Fibroblast of villous mesenchyme (primary cell): ENCODE measurements around the gene SLC6A3. TPM values are rescaled to one million over a fixed set of nuclear protein-coding genes. Genes with fewer than 3 reads are reported as not detected.

Experiments
- DNase-seq: peaks from one replicate; pipeline ENCODE4 v3.0.0-alpha.2; 2010; ENCODE audit warnings: low read depth
- H3K4me3 ChIP-seq: 2 replicates; pipeline ENCODE4 v1.5.1; 2011; ENCODE audit warnings: low read depth, mild to moderate bottlenecking, low read length
- total RNA-seq: library from RNA; depleted of rRNA; stranded (reverse); fragments of >200 nt; gene quantifications from 2 replicates; pipeline ENCODE4 v1.2.3, GENCODE V29; 2012
- TF ChIP-seq, protein P1 (sequence below): IDR thresholded peaks from 2 replicates; pipeline ENCODE4 v1.5.1; 2012; ENCODE audit warnings: low read depth, mild to moderate bottlenecking, low read length; ENCODE audit not compliant: insufficient read depth

The SLC6A3 gene
- total RNA-seq, 1 donor: not detected

DNA sequence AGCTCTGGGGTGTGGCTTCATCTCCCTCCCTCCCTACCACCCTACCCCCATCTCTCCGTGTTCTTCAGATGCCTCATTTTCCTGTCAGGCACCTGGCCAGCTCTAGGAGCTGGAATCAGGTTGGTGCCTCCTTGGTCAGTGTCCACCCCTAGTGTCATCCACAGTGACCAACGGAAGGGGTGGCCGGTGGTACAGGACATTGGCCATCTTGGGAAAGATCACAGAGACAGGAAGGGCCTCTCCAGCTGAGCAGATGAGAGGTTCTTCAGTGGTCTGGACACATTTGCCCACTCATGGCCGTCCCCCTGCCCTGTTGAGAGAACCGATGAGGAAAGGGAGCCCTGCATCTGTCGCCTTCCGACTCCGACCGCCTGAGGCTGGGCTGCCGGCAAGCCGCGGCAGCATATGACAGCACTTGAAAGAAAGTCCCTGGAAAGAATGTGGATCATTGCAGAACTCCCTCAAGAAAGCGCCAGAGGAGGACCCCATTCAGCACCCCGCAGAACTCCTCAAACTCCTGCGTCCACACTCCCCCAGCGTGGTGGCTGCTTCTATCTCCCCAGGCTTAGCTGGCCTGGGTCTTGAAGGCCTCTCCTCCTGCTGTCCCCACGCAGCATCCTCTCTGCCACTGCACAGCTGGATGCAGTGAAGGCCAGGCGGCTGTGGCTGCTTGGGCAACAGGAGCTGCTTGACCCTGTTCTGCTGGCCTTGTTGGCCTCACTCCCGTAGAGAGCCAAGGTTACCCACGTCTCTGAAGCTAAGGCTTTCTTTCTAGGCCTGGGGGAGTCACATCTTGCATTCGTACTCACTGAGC lies 98.4 kb downstream of the SLC6A3 start:
- H3K4me3 ChIP-seq: no peak overlapping the region
- TF ChIP-seq, protein P1, sequence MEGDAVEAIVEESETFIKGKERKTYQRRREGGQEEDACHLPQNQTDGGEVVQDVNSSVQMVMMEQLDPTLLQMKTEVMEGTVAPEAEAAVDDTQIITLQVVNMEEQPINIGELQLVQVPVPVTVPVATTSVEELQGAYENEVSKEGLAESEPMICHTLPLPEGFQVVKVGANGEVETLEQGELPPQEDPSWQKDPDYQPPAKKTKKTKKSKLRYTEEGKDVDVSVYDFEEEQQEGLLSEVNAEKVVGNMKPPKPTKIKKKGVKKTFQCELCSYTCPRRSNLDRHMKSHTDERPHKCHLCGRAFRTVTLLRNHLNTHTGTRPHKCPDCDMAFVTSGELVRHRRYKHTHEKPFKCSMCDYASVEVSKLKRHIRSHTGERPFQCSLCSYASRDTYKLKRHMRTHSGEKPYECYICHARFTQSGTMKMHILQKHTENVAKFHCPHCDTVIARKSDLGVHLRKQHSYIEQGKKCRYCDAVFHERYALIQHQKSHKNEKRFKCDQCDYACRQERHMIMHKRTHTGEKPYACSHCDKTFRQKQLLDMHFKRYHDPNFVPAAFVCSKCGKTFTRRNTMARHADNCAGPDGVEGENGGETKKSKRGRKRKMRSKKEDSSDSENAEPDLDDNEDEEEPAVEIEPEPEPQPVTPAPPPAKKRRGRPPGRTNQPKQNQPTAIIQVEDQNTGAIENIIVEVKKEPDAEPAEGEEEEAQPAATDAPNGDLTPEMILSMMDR: no peak
- DNase-seq: no peak

DNA sequence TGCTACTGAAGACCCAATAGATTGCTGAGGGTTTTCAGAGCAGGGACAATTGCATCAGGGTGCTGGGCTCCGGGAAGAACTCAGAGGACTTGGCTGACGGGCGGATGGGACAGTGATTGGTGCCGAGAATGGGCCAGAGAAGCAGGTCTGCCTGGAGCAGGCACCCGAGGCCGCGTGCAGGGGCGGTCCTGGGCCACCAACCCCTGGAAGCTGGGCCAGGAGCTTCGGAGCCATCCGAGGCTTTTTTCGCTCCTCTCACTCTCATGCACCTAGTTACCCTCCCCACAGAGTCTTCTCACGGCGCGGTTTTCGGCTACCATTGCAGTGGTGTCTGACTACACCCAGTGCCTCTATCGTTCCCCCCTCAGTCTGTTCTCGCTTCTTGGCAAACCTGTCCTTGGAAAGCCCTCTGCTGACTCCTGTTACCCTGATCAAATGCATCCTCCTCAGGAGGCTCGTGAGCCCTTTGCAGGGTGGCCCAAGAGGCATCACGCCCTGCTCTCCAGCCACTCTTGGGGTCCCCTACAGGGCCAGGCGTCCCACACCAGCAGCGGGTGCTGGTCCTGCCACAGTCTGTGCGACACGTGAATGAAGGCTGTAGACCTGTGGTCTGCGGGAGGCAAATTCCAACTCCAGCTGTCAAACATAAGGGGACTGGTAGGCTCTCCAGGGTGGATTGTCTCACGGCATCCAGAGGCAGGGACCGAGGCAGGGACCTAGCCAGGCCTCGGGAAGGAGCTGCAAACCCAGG lies 99.2 kb downstream of the SLC6A3 start:
- H3K4me3 ChIP-seq: peak overlapping the region; percentile 94
- no peak for DNase-seq
- TF ChIP-seq, protein P1: no peak

DNA sequence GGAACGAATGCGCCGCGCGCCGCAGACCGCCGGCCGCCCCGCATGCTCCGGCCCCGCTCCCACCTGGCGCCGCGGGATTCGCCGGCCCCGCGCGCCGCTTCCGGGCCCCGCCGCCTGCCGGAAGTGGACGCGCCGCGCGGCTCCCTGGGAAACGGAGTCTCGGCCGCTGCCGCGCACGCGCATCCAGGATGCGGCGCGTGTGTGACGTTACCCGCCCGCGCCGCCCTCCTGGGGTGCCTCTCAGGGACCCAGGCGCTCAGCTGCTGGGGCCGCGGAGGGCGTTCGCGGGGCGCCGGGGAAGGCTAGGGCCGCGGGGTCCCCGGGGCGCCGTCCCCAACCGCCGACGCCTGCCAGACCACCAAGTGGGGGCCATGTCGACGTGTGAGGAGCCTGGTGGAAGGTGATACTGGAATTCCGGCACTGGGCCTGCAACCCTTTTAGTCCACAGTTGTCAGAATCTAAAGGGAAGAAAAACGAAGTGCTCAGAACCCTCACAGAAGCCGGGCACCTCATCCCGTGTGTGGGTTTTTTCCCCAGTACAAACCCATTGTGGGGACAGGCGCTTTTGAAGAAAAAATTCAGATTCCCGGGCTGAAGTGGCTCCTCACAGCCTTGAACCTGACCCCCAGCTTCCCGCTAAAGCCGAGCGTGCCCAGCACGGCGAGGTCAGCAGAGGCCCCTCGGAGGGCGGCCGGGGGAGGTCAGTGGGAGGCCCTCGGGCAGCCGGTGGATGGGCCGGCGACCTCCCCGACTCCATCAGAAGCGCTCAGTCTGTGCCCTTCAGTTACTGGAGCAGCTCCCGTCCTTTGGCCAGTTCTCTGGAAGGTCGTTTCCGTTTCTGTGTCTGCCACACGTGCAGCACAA lies 100.0 kb downstream of the SLC6A3 start, which contains the start of gene CLPTM1L:
Gene CLPTM1L (minus strand): TSS at position 125 of the 864 bp plus-strand sequence. CDS start 258 bp downstream, outside the sequence.
- TF ChIP-seq, protein P1: no peak
- DNase-seq: peak; percentile 85
- H3K4me3 ChIP-seq: peak within 1 kb of the TSS; percentile 94

DNA sequence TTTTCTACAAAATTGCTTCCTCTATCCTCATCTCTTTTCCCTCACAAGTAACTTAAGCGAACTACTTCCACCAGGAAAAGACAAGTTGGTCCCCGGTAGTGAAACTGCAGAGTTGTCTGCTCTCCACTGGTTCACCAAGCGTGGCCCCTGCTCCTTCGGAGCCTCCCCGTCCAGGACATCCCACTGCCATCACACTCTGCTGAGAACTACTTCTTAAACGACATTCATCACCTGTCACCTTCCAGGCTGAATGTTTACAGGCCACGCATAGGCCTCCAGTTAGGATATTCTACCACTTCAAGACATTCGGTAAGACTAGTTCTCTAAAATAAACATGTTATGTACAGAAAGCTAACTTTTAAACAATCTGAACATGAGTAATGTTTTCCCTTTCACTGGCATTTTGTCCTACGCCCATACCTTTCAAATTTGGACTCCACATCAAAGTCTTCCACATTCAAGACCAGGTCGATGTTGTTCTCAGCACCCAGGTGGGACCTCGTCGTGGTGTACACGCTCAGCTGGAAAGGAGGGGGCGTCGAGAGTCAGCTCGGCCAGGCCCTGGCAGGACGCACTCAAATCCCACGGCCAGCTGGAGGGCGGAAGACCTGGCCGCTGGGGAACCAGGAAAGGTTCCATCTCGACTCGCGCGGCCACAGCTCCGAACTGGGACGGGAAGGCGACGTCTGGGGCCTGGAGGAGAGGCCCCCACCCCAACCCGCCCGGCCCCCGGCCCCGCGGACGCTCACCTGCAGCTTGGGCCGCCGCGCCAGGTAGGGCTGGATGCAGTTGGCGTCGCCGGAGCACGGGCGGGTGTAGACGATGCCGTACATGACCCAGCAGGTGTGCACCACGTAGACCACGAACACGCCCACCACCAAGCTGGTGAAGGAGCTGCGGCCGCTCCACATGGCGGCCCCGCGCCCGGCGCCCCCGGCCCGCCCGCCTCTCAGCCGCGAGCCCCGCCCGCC lies 101.0 kb downstream of the SLC6A3 start:
- H3K4me3 ChIP-seq: peak overlapping the region; percentile 94
- DNase-seq: peak; percentile 19
- TF ChIP-seq, protein P1: no peak

DNA sequence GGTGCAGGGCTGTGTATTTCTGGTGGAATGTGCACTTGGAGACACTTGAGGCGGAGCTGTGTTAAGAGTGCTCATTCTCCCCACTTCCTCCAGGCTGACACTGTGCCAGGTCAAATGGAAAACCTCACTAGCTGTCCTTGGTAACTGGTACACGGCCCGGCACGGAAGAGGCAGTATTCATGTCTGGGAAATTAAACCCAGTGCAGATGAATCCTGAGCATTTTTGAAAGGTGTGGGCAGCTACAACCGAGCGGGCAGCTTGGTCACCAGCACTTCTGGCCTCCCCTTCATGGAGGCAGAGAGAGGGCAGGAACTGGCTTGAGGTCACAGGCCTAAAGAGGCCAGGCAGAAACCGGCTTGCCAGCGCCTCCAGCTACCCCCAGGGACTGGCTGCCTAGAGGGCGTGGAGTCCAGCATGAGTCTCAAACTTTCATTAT lies 101.9 kb downstream of the SLC6A3 start:
- no peak for DNase-seq
- H3K4me3 ChIP-seq: no peak overlapping the region
- TF ChIP-seq, protein P1: no peak

Other genes starting within 250 kb of the SLC6A3 start
- not detected in 2 replicates for gene SLC6A19, start 243.8 kb downstream of the SLC6A3 start, total RNA-seq
- not detected in 2 replicates for gene SLC6A18, start 220.1 kb downstream of the SLC6A3 start, total RNA-seq
- gene TERT, start 150.4 kb downstream of the SLC6A3 start, total RNA-seq: not detected in 2 replicates
- 180 and 252 TPM in 2 replicates for gene CLPTM1L, start 100.3 kb downstream of the SLC6A3 start, total RNA-seq
- 35.8 and 57.4 TPM in 2 replicates for gene LPCAT1, start 78.5 kb upstream of the SLC6A3 start, total RNA-seq